ENCODE measurements around the gene KDM8.

DNA sequence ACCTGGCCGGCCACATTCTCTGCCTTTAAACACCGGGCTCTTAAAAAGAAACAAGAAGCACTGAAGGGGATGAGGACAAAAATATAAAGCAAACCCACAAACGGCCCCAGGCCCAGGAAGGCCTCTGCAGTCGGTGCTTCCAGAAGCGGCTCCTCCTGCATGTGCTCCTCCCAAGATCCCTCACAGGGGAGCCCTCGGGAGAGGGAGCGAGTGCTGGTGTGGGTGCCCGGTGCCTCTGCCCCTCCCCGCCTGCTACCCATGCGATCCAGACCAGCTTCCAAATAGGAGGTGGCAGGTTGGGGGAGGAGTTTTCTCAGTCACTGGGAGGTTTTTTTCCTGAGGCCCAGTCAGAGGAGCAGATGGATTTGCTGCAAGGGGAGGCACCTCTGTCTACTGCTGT, 15.8 kb downstream of the KDM8 start:
- no peak for TF ChIP-seq POLR2A (IDR thresholded peaks at IDR 0.05; ENCODE audit: low read depth)
- TF ChIP-seq, protein P1, sequence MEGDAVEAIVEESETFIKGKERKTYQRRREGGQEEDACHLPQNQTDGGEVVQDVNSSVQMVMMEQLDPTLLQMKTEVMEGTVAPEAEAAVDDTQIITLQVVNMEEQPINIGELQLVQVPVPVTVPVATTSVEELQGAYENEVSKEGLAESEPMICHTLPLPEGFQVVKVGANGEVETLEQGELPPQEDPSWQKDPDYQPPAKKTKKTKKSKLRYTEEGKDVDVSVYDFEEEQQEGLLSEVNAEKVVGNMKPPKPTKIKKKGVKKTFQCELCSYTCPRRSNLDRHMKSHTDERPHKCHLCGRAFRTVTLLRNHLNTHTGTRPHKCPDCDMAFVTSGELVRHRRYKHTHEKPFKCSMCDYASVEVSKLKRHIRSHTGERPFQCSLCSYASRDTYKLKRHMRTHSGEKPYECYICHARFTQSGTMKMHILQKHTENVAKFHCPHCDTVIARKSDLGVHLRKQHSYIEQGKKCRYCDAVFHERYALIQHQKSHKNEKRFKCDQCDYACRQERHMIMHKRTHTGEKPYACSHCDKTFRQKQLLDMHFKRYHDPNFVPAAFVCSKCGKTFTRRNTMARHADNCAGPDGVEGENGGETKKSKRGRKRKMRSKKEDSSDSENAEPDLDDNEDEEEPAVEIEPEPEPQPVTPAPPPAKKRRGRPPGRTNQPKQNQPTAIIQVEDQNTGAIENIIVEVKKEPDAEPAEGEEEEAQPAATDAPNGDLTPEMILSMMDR (IDR thresholded peaks at IDR 0.05), result no peak
